Adrenal gland (tissue), 12 donors: ENCODE data around the gene PIK3AP1. TPM values are rescaled to one million over a fixed set of nuclear protein-coding genes. Genes with fewer than 3 reads are reported as not detected.
"Not testable (repeated sequence)": the region's sequence is repeated elsewhere in the genome, so short reads cannot be mapped to it uniquely, and the experiment has no call there.

Source experiments
- DNase-seq, 7 donors: peaks; one replicate each; pipeline ENCODE4 v3.0.0-alpha.2; 2019 to 2020
- H3K27ac ChIP-seq, 5 donors: fragments of 200-600 bp; sonication (generic) in 4 of 5; 1 replicate in 3 of 5; 2 replicates in 2 of 5; pipeline versions ENCODE4 v1.5.1 to v1.8.0; 2016 to 2020; ENCODE audit warnings: mild to moderate bottlenecking in 1 of 5
- H3K27me3 ChIP-seq: fragments of 200-600 bp; 2 replicates; pipeline ENCODE4 v1.8.0; 2021
- H3K36me3 ChIP-seq, 2 donors: fragments of 200-600 bp; replicated peaks in 1 of 2; 1 replicate in 1 of 2; 2 replicates in 1 of 2; pipeline versions ENCODE4 v1.5.1 to v1.8.0; 2018 to 2022
- H3K4me1 ChIP-seq, 2 donors: fragments of 200-600 bp; replicated peaks in 1 of 2; 1 replicate in 1 of 2; 2 replicates in 1 of 2; pipeline versions ENCODE4 v1.5.1 to v1.8.0; 2018 to 2021
- H3K4me3 ChIP-seq, 4 donors: fragments of 200-600 bp; sonication (generic) in 3 of 4; one replicate each; pipeline ENCODE4 v1.5.1; 2016 to 2018
- H3K9me3 ChIP-seq, 3 donors: fragments of 200-600 bp; sonication (generic) in 1 of 3; replicated peaks in 1 of 3; 1 replicate in 2 of 3; 2 replicates in 1 of 3; pipeline versions ENCODE4 v1.5.1 to v1.8.0; 2016 to 2021
- CTCF ChIP-seq, 6 experiments: fragments of 450-650 bp in 4 of 6; fragments of 200-600 bp in 2 of 6; sonication (generic) in 1 of 6; IDR thresholded peaks; 1 replicate in 5 of 6; 2 replicates in 1 of 6; pipeline versions ENCODE4 v1.5.1 to v1.8.0; 2016 to 2021; ENCODE audit warnings: antibody characterized with exemption in 6 of 6, mild to moderate bottlenecking in 2 of 6, moderate library complexity in 1 of 6
- POLR2A ChIP-seq, 2 donors: fragments of 450-650 bp; IDR thresholded peaks; one replicate each; pipeline ENCODE4 v1.6.1; 2017; ENCODE audit warnings: antibody characterized with exemption in 2 of 2, mild to moderate bottlenecking in 2 of 2, moderate library complexity in 1 of 2
- WGBS, 4 donors: extraction: QIAGEN DNeasy Blood & Tissue Kit in 2 of 4; methylation state at CpG; one replicate each; pipeline versions ENCODE4 v1.1.5 to v1.1.7; 2013 to 2017; 5-methylcytosine and 5-hydroxymethylcytosine counted together
- intact Hi-C, 2 donors: fragments of 100-400 bp; cut with DNase I; formaldehyde crosslinking; loops; one replicate each; pipeline versions ENCODE4 v1.14.1 to v1.15.0; 2022 to 2023
- polyA plus RNA-seq, 3 donors: library from polyadenylated mRNA; stranded (reverse); fragments of 200-250 nt in 2 of 3; fragments of 350-450 nt in 1 of 3; fragmentation: Illumina TruSeq in 1 of 3; extraction: RNeasy Lipid Tissue Mini Kit (QIAGEN cat#74804) in 1 of 3; gene quantifications; one replicate each; pipeline ENCODE4 v1.2.3, GENCODE V29; 2013 to 2014
- total RNA-seq, 9 donors: library from RNA; depleted of rRNA in 4 of 9; stranded (reverse); fragments of >200 nt in 4 of 9; fragments of 120-200 nt in 1 of 9; fragmentation: NEBNext Ultra II Directional in 1 of 9; extraction: Animal tissue kit (Norgen Biotek cat#: 25700) in 1 of 9; gene quantifications; one replicate each; pipeline versions ENCODE4 v1.1.0 to v1.2.4, GENCODE V29; 2013 to 2023
- donor health status: healthy with polysubstance abuse.
- donor health status: Bipolar disorder and iron deficiency.
- donor health status: DM: yes; HTN: yes; CAD: no.
- donor health status: DM: no; HTN: no; CAD: no.
- donor health status: DM: no; HTN: no; CAD: no.
- donor health status: DM: yes; HTN: yes; CAD: no.

Gene PIK3AP1
- total and polyA plus RNA-seq, 12 donors, result 2.0 to 38.5 (median 10.4) TPM

GRCh38 chr10:96740141-96740540 lies 19.8 kb upstream of the PIK3AP1 start:
- no peaks in the 10 kb centered on the region for H3K27me3 ChIP-seq
- TF ChIP-seq POLR2A (IDR thresholded peaks at IDR 0.05) (no peak), CTCF (IDR thresholded peaks at IDR 0.05) (no peak)
- no peaks in the 10 kb centered on the region for H3K4me1 ChIP-seq
- H3K4me3 ChIP-seq, result no peak overlapping the region
- H3K27ac ChIP-seq, result peak overlapping the region in 2 of 5 donors; percentile 30 to 52
- intact Hi-C loops, result loop anchor here in 1 of 2 donors (10.0 kb wide), 1 partner anchor 345 kb away; no protein-coding TSS in a partner anchor
- H3K9me3 ChIP-seq, result no peaks in the 10 kb centered on the region
- no peak for DNase-seq
- 90 to 92% (median 92%) methylated on average over 7 of the region's 7 CpGs for WGBS, 4 donors
- H3K36me3 ChIP-seq, result no peaks in the 10 kb centered on the region

- DNase-seq, H3K27me3 ChIP-seq, H3K4me1 ChIP-seq, H3K4me3 ChIP-seq, H3K36me3 ChIP-seq, intact Hi-C loops, H3K27ac ChIP-seq, H3K9me3 ChIP-seq: not testable (repeated sequence)
- 82 to 96% (median 87%) methylated on average over 1 of the region's 1 CpG for WGBS, 4 donors
Observed at GRCh38 chr10:96737307-96737902, 17.1 kb upstream of the PIK3AP1 start.

- H3K4me3 ChIP-seq, result no peak overlapping the region
- H3K4me1 ChIP-seq, result peaks cover 8% of the 10 kb centered on the region in 2 donors
- 64 to 73% (median 67%) methylated on average over 6 of the region's 6 CpGs for WGBS, 4 donors
- no peaks in the 10 kb centered on the region for H3K36me3 ChIP-seq
- intact Hi-C loops, result no loop called here
- no peak overlapping the region for H3K27ac ChIP-seq
- no peaks in the 10 kb centered on the region for H3K9me3 ChIP-seq
- no peak for DNase-seq
- TF ChIP-seq CTCF (IDR thresholded peaks at IDR 0.05) (no peak), POLR2A (IDR thresholded peaks at IDR 0.05) (no peak)
- no peaks in the 10 kb centered on the region for H3K27me3 ChIP-seq
Observed at GRCh38 chr10:96724621-96725020, 4.3 kb upstream of the PIK3AP1 start.

GRCh38 chr10:96721207-96721572 lies 876 bp upstream of the PIK3AP1 start:
- H3K27ac ChIP-seq, result no peak overlapping the region
- no peak for DNase-seq
- intact Hi-C loops, result no loop called here
- H3K9me3 ChIP-seq, result no peaks in the 10 kb centered on the region
- peaks cover 8% of the 10 kb centered on the region in 2 donors for H3K4me1 ChIP-seq
- peak overlapping the region in 1 of 4 donors; percentile 80 for H3K4me3 ChIP-seq
- H3K36me3 ChIP-seq, result no peaks in the 10 kb centered on the region
- H3K27me3 ChIP-seq, result no peaks in the 10 kb centered on the region
- 44 to 51% (median 48%) methylated on average over 4 of the region's 4 CpGs for WGBS, 4 donors
- TF ChIP-seq CTCF (IDR thresholded peaks at IDR 0.05), result no peak
- no peak for TF ChIP-seq POLR2A (IDR thresholded peaks at IDR 0.05)

- no peaks in the 10 kb centered on the region for H3K27me3 ChIP-seq
- TF ChIP-seq POLR2A (IDR thresholded peaks at IDR 0.05) (no peak), CTCF (IDR thresholded peaks at IDR 0.05) (peak in 3 of 6 experiments; percentile 16 to 33 (median 32))
- 17 to 46% (median 22%) methylated on average over 24 to 38 of the region's 38 CpGs for WGBS, 4 donors
- intact Hi-C loops, result no loop called here
- no peaks in the 10 kb centered on the region for H3K36me3 ChIP-seq
- peaks cover 8 to 11% of the 10 kb centered on the region in 2 donors for H3K4me1 ChIP-seq
- H3K9me3 ChIP-seq, result no peaks in the 10 kb centered on the region
- DNase-seq, result peak; percentile 23 to 69 (median 44)
- H3K27ac ChIP-seq, result peak overlapping the region in 4 of 5 donors; percentile 26 to 78 (median 51)
- peak overlapping the region in 2 of 4 donors; percentile 43 to 80 for H3K4me3 ChIP-seq
Observed at GRCh38 chr10:96719850-96720421, 378 bp downstream of the PIK3AP1 start.
